GM19351 (cell line): ENCODE data around the gene FNDC10.
"Not testable (repeated sequence)": the region's sequence is repeated elsewhere in the genome, so short reads cannot be mapped to it uniquely, and the experiment has no call there.

ENCODE experiments used
- ATAC-seq: cut with Tn5 transposase; IDR thresholded peaks from one replicate; pipeline ENCODE4 v1.9.1; 2021; ENCODE audit warnings: mild to moderate bottlenecking, moderate library complexity; ENCODE audit not compliant: unreplicated experiment

The FNDC10 gene

DNA sequence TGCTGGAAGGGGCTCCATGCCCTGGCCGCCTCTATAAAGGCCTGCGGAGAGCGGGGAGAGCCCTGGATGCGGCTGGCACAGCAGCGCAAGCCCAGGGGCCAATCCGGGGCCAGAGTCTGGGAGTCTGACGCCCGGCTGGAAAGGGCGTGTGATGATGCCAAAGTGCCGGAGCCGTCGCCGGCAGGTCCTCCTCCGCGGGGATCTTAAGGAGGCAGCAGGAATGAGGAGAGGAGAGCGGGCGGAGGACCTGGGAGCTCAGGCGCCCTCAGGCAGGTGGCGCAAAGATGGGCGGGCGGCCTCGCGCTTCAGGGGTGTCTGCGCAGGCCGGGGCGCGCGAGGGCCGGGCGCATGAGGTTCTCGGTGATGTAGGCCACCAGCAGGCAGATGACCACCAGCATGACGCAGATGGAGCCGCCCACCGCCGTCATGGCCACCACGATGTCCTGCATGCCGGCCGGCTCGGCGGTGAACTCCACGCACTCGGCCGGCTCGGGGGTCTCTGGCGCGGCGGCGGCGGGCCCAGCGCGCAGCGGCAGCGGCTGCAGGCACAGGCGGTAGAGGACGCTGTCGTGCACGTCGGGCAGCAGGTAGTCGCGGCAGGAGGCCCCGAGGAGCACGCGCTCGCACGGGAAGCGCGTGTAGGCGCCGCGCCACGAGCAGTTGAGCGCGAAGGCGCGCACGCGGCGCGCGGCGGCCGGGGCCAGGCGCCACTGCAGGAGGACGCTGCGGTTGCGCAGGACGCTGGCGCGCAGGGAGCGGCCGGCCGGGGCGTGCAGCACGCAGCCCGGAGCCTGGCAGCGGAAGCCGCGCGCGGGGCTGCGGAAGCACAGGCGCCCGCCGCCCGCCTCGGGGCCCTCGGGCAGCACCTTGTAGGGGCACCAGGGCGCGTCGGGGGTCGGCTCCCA lies 653 bp downstream of the FNDC10 start:
- ATAC-seq: no peak

DNA sequence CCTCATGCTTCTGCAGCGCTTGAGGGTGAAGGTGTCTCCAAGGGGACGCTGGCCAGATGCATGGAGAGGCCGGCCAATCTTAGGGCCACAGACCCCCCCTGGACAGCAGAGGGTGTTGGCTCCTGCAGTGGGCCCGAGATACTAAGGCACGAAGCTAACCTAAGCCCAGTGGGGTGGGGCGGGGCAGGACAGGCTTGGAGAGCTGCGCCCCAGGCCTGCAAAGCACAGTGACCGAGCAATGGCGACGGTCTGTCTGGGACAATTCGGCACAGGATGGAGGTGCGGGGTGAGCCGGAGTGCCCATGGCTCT lies 1.3 kb downstream of the FNDC10 start:
- no peak for ATAC-seq

DNA sequence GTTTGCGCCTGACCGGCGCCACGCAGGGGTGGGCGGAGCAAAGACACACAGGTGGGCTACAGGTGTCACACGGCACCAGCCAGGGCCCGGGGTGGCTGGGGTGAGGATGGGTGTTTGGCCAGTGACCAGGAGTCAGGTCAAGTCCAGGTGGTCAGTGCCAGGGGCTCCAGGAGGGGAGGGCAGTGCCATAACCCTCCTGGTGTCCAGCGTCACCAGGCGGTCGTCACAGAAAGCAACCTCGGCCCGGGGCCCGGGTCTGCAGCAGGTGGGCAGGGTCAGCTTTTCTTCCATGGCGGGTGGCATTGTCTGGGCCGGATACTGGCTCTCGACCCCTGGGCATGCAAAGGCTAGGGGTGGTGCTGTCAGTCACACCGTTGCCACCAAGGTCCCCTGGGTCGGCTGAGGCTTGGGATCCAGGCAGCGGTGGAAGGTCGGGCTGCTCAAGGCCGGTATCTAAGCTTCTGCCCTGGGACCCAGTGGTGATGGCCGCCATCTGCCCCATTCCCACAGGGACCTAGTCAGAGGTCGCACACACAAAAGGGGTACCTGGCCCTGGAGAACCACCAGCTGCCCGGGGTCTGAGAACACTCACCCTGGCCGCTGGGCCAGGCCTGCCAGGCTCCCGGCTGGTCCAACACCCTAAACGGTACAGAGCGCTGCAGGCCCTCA lies 1.8 kb downstream of the FNDC10 start:
- ATAC-seq: no peak

DNA sequence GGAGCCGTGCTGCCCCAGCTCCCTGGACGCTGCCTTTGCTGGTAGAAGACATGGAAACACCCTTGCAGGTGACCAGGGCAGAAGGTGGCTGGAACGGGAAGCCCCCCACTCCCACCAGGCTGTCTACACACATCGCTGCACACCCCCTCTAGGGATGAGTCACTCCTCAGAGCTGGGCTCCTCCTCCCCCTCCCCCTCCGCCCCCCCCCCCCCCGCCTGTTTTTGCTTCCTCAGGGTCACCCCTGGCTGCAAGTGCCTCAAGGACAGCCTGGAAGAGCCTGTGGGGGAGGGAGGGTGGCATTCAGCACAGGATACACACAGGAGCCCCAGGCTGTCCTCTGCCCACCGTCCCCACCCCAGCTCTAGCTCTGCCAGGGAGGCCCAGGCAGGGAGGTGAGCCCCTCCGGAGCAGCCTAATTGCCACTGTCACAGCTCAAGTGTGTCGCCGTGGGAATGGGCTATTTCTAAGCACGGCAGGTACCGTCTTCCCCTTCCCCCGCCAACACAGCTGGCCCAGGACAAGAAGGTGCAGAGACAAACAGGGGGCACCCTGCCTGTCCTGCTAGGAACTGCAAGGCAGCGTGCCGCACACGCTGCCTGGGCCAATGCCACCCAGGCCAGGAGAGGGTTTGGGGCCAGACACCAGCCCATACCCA lies 2.5 kb downstream of the FNDC10 start:
- no peak for ATAC-seq

DNA sequence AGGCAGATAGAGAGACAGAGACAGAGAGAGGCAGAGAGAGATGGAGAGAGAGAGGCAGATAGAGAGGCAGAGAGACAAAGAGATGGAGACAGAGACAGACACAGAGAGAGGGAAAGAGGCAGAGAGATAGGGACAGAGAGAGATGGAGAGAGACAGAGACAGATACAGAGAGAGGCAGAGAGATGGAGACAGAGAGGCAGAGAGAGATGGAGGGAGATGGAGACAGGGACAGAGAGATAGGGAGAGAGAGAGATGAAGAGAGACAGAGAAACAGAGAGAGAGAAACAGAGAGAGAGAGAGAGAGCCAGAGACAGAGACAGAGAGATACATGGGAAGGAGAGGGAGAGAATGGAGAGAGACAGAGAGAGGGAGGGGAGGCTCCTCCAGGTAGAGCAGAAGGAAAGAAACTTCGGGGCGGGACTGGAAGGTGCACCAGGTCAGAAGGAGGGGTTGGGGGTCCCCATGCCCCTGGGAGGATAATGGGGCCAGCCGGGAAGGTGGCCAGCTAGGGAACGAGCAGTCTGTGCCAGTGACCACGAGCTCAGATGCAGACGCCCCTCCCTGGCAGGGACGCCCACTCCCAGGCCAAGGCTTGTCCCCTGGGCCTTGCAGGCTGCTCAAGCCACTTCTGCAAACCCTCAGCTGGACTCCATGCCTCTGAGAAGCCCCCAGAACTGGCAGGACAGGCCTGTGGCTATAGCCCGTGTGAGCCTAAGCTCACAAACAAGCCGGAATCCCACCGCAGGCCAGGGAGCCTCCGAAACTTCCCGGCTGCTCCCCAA lies 3.3 kb downstream of the FNDC10 start:
- no peak for ATAC-seq

DNA sequence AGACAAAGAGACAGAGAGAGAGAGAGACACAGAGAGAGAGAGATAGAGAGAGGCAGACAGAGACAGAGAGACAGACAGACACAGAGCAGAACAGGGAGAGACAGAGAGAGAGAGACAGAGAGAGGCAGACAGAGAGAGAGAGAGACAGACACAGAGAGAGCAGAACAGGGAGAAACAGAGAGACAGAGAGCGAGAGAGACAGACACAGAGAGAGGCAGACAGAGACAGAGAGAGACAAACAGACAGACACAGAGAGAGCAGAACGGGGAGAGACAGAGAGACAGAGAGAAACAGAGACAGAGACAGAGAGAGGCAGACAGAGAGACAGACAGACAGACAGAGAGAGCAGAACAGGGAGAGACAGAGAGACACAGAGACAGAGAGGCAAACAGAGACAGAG lies 4.6 kb downstream of the FNDC10 start:
- ATAC-seq: not testable (repeated sequence)

DNA sequence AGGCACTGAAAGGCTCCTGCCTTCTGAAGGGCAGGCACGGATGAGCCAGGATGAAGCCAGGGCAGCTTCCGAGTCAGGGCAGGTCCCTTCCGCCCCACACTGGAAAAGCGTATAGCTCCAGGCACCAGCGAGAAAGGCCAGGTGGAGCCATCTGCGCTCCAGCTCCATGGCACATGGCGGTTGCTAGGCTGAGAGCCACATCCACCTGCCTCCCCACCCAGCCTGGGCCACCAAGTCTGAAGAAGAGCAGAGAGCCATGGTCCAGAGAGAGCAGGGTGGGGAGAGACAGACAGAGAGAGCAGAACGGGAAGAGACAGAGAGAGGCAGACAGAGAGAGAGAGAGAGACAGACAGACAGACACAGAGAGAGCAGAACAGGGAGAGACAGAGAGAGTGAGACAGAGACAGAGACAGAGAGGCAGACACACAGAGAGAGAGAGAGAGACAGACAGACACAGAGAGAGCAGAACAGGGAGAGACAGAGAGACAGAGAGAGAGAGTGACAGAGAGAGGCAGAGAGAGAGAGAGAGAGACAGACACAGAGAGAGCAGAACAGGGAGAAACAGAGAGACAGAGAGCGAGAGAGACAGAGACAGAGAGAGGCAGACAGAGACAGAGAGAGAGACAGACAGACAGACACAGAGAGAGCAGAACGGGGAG lies 5.2 kb downstream of the FNDC10 start:
- no peak for ATAC-seq

DNA sequence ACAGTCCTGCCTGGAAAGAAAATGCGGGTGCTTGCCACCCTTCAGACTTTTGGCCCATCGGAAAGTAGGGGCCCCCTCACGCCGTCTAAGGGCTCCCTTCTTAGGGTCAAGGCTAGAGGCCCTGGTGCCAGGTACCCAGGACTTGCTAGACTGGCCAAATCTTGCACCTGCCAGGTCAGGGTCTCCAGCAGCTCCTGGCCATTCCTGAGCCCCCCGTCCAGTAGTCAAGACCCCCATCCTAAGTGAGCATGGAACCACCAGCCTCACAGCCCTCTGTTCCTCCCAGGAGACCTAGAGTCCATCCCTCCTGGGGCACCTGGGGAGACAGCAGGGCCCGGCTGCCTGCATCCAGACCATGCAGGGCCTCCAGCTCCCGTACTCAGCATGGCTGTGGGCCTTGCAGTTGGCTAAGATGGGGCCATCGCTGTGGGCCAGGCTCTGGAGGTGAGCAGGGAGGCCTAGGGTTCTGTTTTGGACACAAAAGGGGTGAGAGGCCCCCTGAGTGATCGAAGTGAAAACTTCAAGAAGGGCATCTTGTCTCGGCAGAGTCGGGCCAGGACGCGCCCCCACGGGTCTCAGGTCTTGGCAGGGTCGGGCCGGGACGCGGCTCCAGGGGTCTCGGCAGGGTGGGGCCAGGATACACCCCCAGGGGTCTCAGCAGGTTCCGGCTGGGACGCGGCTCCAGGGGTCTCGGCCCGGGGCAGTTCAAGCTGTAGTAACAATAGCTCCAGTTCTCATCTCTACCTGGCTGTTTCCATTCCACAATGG lies 5.9 kb downstream of the FNDC10 start:
- ATAC-seq: no peak

DNA sequence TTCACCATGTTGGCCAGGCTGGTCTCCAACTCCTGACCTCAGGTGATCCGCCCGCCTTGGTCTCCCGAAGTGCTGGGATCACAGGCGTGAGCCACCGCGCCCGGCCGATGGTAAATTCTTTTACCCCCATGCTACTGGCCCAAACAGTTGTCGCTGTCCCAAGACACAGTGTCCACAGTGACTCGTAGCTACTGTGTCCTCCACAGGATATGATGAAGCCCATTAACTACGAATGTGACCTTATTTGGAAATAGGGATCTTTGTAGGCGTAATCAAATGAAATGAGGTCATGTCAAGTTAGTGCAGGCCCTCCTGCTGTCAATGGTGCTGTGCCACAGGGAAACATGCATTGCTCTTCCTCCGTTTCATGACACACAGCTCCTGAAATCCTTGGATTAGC lies 8.5 kb downstream of the FNDC10 start:
- no peak for ATAC-seq

DNA sequence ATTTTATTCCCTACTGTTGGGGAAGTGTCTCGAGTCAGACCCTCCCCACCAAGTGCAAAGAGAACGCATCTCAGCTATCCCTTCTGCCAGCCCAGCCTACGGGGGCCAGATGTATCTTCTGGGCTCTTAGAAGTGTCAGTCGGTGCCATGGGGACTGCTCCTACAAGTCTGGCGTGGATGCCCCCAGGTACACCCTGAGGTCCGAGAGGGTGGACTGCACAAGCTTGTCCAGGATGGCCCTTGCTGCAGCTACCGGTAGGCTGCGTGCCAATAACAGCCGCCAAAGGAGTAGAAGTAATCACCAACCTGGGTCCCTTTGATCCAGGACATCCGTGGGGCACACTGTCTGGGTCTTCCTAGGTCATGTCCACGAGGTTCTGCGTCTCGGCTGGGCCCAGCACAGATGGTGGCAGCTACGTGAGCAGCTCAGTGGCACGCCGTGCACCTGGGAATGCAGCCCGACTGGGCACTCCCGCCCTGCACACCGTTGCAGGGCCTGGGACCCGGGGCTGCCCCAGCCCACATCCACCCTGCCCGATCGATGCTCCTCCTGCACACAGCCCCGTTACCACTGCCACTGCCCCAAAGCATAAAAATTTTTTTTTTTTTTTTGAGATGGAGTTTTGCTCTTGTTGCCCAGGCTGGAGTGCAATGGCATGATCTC lies 16.5 kb downstream of the FNDC10 start:
- ATAC-seq: no peak

DNA sequence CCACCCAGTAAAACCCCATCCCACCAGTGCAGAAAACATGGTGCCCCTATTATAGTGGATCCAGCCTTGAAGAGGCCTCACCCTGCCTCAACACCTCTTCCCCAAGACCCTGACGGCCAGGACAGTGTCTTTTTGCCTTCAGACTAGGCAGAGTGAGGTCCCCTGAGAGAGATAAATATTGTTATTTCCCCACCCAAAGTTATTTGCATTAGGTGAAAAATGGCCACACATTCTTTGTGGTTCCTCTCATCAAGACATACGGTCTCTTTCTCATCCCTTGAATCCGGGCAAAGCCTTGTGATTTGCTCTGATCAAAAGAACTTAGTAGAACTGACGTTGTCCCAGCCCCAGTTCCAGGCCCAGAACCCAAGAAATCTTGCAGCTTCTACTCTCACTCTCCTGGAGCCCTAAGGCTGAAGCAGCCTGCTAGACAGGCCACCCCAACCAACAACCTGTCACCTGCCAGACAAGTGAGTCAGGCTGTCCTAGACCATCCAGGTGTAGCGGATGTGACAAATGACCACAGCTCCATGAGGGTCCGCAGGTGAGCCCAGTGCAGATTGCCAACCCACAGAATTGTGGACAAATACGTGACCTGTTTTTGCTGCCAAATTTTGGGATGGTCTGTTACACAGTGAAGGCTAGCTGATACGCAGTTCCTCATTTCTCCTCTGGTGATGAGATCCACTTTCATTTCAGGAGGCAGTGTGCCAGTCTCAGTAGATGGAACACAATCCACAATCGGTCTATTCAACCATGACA lies 17.2 kb downstream of the FNDC10 start:
- no peak for ATAC-seq

DNA sequence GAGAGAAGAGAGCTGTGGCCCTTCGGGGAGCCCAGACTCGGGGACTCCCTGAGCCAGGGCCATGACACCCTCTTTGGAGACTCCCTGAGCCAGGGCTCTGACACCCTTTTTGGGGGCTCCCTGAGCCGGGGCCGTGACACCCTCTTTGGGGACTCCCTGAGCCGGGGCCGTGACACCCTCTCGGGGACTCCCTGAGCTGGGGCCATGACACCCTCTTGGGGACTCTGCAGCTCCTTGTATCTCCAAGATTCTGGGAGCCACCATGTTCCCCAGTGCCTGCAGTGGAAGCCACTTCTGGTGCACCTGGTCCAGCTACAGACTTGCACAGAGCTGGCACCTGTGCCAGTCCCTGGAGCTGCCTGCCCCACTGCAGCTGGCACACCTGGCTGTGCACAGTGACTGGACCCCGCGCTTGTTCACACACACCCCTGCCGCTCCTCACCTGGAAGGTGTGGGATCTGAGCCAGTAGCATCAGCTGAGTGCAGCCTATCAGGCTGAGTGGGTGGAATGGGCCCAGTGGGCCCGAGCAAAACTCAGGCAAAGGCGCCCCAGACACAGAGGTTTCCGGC lies 21.5 kb downstream of the FNDC10 start:
- no peak for ATAC-seq

DNA sequence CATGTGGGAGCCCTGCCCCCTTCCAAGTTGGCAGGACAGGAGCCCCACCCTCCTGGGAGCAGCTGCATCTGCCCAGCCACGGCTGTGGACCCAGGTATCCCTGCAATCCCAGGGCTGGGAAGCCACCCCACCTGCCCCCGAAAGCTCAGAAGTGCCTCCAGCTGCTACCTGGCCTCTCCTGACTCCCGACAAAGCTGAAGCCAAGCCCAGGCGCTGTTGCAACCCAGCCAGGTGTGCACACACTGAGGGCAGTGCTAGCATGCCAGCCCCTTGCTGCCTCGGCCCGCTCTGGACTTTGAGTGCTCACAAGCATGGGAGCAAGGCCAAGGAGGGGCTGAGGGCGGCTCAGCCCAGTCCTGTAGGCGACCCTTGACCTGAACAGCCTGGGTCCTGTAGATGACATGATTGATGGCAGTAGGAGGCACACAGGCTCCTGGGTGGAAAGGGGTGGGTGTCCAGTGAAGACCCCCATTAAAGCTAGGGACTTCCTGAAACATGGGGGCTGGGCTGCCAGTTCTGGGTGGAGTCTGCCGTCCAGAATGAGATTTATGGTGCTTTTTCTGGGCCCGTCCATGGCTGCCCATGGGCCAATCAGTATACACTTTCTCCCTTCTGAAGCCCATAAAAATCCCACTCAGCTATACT lies 22.4 kb downstream of the FNDC10 start:
- ATAC-seq: no peak

DNA sequence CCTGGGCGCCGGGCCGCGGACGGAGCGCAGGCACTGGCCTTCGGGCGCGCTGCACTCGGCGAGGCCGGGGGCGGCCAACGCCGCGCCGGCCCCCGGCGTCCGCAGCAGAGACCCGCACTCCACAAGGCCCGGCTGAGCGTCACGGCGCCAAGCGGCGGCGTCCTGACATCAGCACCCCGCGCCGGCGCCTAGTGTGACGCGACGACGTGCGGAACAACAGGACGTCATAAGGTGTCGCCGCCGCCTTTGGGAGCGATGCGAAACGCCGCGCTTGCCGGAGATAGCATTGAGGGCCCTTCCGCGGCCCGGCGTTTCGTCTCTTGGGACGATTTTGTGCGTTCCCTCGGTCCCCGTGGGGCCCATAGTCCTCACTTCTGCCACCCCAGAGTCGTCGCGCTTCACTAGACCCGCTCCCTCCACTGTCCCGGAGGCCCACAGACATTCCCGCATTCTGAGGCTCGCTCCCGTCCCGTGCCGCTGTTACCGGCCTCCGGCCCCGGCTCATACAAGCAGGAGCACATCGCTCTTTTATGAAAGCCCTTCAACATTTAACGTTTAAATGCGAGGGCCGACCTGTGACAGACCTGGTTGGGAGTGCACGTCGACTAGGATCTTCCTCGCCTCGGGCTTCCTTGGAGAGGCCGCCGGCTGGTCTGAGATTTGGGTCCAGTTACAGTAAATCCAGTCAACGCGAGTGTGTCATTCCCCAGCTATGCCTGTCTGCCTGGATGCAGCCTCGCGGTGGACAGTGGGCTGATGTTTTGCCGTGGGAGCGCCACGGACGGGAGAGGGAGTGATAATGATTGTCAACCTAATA lies 25.0 kb downstream of the FNDC10 start, which contains the start of gene SSU72:
SSU72 (minus strand) TSS at position 143 of the 817 bp plus-strand sequence. CDS start 306 bp downstream, outside the sequence.
- ATAC-seq: peak; percentile 86

DNA sequence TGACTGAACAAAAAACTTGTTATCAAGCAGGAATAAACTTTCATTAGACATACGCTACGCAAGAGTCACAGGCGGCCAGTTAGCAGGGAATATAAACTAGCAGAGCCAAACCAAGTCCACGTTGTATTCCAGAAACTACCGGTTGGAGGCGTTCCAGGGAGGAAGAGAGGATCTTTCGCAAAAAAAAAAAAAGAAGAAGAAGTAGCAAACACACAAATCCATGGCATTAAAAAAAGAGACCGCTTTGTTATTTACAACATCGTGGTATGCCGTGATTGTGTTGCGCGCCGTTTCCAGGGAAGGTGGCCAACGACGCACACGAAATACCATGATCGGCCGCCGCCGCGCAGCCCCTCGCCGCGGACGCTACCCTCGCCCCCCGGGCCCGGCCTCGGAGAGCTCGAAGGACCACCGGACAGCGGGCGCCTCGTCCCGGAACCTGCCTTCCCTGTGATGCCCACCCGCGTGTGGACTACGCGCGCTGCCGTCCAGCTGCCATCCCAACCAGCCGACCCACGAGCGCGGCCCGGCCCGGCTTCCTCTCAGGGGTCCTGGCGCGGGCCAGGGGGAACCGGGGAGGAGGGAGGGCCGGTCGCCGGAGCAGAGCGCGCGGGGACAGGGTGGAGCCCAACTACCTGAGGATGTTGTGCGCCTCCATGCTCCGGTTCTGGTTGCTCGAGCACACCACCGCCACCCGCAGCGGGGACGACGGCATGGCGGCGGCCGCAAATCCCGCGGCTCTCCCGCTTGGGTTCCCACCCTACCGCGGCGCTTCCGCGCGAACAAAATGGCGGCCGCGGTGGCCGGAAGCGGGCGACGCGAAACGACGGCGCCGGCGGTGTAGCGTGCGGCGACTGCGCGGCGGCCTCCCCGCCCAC lies 25.9 kb downstream of the FNDC10 start:
- ATAC-seq: peak; percentile 65

DNA sequence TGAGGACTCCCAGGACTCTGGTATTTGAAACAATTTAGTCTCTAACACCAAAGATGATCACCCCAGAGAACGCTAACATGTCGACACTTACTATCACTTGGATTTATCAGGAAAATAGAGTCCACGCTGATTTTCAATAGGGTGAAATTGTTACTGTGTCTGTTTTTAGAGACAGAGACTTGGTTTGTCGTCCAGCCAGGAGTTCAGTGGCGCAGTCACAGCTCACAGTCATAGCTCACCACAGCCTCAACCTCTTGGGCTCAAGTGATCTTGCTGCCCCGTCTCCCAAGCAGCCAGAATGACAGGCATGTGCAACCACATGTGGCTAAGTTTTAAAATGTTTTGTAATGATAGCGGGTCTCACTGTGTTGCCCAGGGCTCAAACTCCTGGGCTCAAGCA lies 30.6 kb downstream of the FNDC10 start:
- ATAC-seq: no peak
